ENCODE measurements around the gene CDHR5. TPM values are rescaled to one million over a fixed set of nuclear protein-coding genes. Genes with fewer than 3 reads are reported as not detected.
A peak's percentile ranks its signal among the peaks of the same experiment; 100 is the strongest.

CDHR5 gene
- total RNA-seq, 4 donors from 2014 or later: not detected

DNA sequence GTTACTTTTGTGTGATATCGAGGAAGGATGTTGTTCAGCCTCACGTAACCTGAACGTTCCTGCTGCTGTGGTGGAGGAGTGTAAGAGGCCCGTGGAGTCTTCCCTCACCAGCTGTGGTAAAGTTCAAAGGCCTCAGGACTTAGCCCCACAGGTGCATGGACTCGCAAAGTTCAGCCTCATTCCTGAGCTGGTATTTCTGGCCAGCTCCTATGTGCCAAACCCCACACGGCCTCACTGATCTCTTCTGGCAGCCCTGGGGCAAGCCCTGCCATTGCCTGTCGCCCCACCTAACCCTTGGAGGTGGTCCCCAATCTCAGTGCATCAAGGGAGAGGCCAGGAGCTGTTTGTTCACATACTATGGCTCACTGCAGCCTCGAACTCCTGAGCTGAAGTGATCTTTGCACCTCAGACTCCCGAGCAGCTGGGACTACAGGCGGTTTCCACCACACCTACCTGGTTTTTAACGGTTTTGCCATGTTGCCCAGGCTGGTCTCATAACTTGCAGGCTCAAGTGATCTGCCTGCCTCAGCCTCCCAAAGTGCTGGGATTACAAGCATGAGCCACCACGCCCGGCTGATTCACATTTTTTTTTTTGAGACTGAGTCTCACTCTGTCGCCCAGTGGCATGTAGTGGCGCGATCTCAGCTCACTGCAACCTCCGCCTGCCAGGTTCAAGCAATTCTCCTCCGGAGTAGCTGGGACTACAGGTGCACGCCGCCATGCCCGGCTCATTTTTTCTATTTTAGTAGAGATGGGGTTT is 46.3 kb downstream of the CDHR5 start:
- DNase-seq (ENCODE audit: low spot score in 2 of 2): no peak
- TF ChIP-seq, protein P1, sequence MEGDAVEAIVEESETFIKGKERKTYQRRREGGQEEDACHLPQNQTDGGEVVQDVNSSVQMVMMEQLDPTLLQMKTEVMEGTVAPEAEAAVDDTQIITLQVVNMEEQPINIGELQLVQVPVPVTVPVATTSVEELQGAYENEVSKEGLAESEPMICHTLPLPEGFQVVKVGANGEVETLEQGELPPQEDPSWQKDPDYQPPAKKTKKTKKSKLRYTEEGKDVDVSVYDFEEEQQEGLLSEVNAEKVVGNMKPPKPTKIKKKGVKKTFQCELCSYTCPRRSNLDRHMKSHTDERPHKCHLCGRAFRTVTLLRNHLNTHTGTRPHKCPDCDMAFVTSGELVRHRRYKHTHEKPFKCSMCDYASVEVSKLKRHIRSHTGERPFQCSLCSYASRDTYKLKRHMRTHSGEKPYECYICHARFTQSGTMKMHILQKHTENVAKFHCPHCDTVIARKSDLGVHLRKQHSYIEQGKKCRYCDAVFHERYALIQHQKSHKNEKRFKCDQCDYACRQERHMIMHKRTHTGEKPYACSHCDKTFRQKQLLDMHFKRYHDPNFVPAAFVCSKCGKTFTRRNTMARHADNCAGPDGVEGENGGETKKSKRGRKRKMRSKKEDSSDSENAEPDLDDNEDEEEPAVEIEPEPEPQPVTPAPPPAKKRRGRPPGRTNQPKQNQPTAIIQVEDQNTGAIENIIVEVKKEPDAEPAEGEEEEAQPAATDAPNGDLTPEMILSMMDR (IDR thresholded peaks at IDR 0.05): no peak
- TF ChIP-seq POLR2A (IDR thresholded peaks at IDR 0.05): no peak
- intact Hi-C loops (cut with DNase I; ENCODE audit: low total_unique reads): no loop called here
- WGBS, 2 donors: 41 to 48% methylated on average over 21 of the region's 21 CpGs
- H3K4me3 ChIP-seq (ENCODE audit: low read depth, poor library complexity, severe bottlenecking): no peak overlapping the region

DNA sequence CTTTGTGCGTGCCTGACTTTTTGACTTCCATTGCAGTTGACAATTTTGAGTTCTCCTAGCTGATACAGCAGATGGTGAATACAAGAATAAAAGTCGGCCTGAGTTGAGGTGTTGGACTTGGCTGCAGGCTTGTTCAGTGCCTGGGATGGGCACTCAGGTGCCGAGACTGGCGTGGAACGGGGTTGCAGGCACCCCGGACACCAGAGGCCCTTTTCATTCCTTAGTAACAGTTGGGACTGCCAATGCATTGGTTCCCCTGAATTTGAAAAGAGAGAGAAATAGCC is 47.2 kb downstream of the CDHR5 start:
- WGBS, 2 donors: 33 to 42% methylated on average over 6 of the region's 6 CpGs
- H3K4me3 ChIP-seq (ENCODE audit: low read depth, poor library complexity, severe bottlenecking): no peak overlapping the region
- intact Hi-C loops (cut with DNase I; ENCODE audit: low total_unique reads): no loop called here
- no peak for TF ChIP-seq POLR2A (IDR thresholded peaks at IDR 0.05)
- TF ChIP-seq, protein P1 (IDR thresholded peaks at IDR 0.05): no peak
- no peak for DNase-seq (ENCODE audit: low spot score in 2 of 2)

DNA sequence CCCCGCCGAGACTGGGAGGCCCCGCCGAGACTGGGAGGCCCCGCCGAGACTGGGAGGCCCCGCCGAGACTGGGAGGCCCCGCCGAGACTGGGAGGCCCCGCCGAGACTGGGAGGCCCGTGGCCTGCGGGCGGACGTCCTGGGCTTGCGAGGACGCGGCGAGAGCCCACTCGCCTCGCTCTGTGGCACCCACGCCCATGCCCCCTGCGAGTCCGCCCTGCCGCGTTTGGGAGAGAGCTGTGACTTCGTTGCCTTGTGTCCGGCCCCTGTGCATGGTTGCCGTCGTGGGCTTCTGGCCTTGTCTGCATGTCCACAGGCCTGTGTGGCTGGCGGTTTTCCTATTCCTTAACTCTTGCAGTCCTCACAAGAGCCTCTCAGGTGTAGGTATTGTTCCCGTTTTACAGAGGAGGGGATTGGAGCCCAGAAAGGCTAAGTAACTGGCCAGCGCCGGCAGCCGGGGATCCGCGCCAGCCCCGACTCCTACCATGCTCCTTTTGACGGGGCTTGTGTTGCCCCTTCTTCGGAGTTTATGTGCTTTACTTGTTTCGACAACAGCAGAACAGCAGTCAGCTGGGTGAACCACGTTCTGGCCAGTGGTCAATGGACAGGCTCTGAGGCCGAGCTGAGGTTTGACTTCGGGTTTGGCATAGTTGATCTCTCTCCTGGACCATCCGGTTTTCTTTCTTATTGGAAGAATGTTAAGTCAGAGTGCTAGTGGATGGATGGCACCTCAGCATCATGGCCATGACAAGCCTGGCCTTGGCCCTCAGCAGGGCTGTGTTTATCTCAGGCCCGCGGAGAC is 47.7 kb downstream of the CDHR5 start:
- intact Hi-C loops (cut with DNase I; ENCODE audit: low total_unique reads): no loop called here
- H3K4me3 ChIP-seq (ENCODE audit: low read depth, poor library complexity, severe bottlenecking): peak overlapping the region; percentile 84
- TF ChIP-seq POLR2A (IDR thresholded peaks at IDR 0.05): no peak
- TF ChIP-seq, protein P1 (IDR thresholded peaks at IDR 0.05): no peak
- peak in 1 of 2 donors; percentile 88 for DNase-seq (ENCODE audit: low spot score in 2 of 2)
- WGBS, 2 donors: 5 to 6% methylated on average over 26 to 29 of the region's 48 CpGs

DNA sequence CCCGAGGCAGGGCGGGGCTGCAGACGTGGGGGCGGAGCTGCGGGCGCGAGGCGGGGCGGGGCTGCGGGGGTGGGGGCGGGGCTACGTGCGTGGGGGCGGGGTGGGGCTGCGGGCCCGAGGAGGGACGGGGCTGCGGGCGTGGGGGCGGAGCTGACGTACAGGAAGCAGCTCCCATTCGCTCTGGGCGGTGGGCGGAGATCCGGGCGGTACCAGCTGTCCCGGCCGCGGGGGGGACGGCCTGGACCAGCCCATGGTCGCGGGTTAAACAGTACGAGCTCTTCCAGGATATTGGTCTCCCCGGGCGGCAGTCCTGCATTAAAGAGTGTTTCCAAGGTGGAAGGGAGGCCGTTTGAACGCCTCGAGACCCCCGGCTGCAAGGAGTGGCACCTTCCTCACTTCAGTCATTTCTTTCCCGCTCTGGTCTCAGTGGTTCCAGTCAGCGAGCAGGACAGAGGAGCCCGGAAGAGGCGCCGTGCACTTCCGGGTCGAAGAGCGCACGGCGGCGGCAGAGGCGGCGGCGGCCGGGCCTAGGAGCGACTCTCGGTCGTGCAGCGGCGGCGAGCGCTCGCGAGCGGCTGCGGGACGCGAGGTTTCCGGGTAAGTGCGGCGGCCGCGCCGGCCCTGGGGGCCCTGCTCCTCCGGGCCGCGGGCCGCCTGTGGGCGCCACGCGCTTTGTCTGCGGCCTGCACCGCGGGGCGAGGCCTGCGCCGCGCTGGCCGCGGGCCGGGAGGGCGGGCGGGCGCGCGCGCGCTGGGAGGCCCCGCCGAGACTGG is 48.6 kb downstream of the CDHR5 start, which contains the start of gene PHRF1:
Gene PHRF1, plus strand, starts transcription at position 475 of the 773 bp plus-strand sequence. CDS start 5,043 bp downstream, outside the sequence.
- TF ChIP-seq, protein P1 (IDR thresholded peaks at IDR 0.05): no peak
- TF ChIP-seq POLR2A (IDR thresholded peaks at IDR 0.05): no peak
- DNase-seq (ENCODE audit: low spot score in 2 of 2): peak; percentile 94 to 99
- WGBS, 2 donors: 1 to 2% methylated on average over 22 of the region's 99 CpGs
- intact Hi-C loops (cut with DNase I; ENCODE audit: low total_unique reads): no loop called here
- H3K4me3 ChIP-seq (ENCODE audit: low read depth, poor library complexity, severe bottlenecking): peak within 1 kb of the TSS; percentile 84

DNA sequence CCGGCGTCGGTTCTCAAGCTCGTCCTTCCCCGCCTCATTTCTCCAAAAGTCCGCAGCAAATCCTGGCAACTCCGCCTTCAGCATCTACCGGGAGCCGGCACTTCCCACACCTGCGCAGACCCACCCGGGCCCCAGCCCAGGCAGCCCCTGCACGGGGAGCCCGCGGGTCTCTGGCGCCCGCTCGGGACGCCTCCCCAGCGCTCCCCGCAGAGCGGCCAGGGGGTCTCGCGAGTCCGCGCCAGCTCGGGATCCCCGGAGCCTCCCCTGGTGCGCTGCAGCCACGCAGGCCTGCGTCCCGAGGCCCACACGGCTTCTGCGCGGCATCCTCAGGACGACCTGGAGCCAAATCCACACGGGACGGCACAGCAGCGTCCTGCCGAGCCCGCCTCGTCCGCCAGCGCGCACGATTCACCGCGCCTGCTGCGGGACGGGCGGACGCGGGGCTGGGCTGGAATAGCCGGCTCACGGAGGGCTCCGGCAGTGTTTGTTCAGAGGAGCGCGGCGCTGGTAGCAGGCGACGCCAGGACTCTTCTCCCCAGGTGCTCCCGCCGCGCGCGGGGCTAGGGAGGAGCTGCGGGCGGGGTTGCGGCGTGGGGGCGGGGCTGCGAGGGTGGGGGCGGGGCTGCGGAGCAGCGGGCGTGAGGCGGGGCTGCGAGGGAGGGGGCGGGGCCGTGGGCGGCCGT is 49.3 kb downstream of the CDHR5 start:
- intact Hi-C loops (cut with DNase I; ENCODE audit: low total_unique reads): no loop called here
- 1% methylated on average over 16 to 23 of the region's 81 CpGs for WGBS, 2 donors
- DNase-seq (ENCODE audit: low spot score in 2 of 2): peak in 1 of 2 donors; percentile 94
- TF ChIP-seq, protein P1 (IDR thresholded peaks at IDR 0.05): no peak
- TF ChIP-seq POLR2A (IDR thresholded peaks at IDR 0.05): no peak
- H3K4me3 ChIP-seq (ENCODE audit: low read depth, poor library complexity, severe bottlenecking): peak overlapping the region; percentile 44
